GM12874 (cell line): ENCODE measurements around the gene COMMD4.

Experiments
- TF ChIP-seq, protein P1 (sequence below): IDR thresholded peaks from 2 replicates; pipeline ENCODE4 v1.5.1; 2011; ENCODE audit warnings: low read depth, mild to moderate bottlenecking, control low read depth, low read length, moderate library complexity; ENCODE audit not compliant: insufficient read depth

COMMD4 gene

DNA sequence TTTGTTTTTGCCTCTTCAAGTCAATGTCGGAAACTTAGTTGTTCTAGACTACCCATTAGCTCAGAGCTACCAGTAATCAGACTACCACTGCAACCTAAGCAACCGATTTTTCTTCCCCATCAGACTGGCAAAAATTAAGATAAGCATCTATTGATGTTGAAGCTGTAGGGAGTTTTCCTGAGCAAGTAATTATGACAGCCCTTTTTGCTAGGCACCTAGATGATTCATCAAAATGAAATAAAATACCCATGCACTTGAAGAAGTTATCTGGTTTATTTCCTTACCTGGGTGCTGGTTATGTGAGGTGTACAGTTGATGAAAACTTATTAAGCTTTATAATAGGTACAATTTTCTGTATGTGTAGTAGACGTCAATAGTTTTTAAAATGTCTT lies 554 bp upstream of the COMMD4 start:
- TF ChIP-seq, protein P1, sequence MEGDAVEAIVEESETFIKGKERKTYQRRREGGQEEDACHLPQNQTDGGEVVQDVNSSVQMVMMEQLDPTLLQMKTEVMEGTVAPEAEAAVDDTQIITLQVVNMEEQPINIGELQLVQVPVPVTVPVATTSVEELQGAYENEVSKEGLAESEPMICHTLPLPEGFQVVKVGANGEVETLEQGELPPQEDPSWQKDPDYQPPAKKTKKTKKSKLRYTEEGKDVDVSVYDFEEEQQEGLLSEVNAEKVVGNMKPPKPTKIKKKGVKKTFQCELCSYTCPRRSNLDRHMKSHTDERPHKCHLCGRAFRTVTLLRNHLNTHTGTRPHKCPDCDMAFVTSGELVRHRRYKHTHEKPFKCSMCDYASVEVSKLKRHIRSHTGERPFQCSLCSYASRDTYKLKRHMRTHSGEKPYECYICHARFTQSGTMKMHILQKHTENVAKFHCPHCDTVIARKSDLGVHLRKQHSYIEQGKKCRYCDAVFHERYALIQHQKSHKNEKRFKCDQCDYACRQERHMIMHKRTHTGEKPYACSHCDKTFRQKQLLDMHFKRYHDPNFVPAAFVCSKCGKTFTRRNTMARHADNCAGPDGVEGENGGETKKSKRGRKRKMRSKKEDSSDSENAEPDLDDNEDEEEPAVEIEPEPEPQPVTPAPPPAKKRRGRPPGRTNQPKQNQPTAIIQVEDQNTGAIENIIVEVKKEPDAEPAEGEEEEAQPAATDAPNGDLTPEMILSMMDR: no peak

DNA sequence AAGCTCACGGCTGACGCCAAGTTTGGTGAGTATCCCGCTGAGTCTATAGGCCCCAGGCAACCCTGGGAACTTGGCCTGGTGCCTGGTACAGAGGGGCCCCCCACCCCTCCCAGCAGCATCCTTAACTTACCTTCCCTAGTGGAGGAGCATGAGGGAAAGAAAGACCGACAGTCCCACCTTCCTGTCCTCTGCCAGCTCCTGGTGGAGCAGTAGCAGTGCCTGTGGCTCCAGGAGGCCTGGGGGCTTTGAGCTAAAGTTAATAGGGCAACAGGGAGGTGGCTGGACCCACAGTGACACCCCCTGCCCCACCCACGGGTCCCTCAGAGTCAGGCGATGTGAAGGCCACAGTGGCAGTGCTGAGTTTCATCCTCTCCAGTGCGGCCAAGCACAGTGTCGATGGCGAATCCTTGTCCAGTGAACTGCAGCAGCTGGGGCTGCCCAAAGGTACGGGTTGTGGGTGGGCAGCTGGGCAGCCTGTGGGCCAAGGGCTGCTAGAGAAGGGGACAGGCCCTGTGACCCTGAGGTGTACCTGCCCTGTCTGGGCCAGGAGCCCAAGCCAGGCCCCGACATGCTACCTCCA lies 2.9 kb downstream of the COMMD4 start:
- TF ChIP-seq, protein P1: no peak

DNA sequence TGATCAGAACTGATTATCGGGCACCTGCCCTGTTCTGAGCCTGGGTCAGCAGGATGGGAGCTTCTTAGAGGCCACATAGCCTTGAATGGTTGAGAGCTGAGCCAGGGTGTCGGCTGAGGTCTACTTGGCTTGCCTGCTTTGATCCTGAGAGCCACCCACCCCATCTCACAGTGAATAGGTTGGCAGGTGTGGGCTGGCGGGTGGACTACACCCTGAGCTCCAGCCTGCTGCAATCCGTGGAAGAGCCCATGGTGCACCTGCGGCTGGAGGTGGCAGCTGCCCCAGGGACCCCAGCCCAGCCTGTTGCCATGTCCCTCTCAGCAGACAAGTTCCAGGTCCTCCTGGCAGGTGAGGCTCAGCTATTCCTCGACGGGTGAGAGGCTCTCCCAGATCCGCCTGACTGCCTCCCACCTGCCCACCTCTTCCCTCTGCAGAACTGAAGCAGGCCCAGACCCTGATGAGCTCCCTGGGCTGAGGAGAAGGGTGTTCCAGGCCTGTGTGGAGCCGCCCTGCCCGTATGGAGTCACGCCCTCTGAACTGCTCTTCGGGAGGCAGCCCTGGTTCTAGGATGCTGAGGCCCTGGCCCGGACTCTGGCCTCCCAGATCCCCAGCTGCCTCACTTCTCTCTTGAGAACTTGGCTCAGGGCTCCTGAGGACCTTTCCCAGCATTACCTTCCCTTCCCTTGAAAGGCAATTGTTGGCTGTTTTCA lies 3.8 kb downstream of the COMMD4 start:
- TF ChIP-seq, protein P1: no peak

DNA sequence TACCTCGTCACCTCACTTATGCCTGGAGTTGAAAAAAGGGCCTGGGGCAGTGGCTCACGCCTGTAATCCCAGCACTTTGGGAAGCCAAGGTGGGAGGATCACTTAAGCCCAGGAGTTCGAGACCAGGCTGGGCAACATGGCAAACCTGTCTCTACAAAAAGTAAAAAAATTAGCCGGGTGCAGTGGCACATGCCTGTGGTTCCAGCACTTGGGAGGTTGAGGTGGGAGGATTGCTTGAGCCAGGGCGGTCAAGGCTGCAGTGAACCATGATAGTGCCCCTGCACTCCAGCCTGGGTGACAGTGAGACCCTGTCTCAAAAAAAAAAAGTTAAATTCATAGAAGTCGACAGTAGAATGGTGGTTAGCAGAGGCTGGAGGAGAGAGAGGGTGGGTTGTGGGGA lies 6.4 kb downstream of the COMMD4 start:
- TF ChIP-seq, protein P1: no peak

DNA sequence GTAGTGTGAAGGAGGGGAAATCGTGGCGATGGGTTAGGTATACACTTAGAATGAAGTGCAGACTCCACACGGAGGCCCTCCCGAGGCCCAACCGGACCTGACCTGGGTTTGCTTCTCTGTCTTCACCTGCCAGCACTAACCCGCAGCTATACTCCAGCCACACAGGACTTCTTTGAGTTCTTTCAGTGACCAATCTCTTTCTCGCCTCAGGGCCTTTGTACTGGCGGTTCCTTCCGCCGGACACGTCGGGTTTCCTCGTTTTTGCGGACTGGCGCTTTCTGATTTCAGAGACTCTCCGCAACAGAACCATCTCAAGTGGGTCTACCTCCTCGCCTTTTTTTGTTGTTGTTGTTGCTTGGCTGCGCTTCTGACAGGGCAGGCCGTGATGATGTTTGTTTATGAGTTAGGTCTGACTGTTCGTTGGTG lies 10.9 kb downstream of the COMMD4 start, which contains the start of gene NEIL1:
Gene NEIL1 (plus strand): TSS at position 244 of the 426 bp plus-strand sequence. CDS start 1,867 bp downstream, outside the sequence.
- TF ChIP-seq, protein P1: no peak

DNA sequence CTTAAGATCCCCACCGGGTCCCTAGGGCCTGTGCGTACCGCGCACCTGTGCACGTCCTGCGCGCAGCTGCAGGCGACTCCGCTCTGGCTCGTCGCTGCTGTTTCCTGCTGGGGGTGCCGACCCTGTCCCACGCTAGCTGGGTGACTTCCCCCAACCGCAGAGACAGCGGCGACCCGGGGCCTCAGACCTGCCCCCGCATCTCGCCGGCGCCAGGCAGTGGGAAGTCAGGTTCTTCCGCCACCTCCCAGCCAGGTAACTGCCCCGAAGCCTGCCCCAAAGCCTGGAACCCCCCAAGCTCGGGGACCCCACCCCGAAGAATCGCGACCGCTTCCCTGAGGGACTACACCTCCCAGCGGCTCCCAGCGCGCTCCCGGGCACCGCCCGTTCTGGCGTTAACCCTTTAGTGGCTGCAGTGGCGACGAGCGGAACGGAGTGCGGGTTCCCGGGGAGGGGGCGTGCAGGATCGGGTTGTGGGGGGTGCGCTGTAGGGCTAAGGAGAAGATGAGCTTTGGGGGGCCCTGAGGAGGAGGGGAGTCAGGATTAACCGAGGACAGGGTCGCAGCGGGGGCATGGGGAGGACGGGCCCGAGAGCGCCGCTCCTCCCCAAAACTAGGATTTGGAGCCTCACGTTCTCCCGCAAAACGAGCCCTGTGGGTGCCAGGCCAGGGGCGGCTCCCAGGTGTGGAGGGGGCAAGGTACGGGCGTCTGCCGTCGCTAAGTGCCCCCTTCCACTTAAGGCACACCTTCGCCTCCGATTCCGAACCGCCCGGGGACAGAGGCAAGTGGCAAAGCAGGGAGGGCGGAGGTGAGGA lies 11.6 kb downstream of the COMMD4 start:
- TF ChIP-seq, protein P1: no peak

DNA sequence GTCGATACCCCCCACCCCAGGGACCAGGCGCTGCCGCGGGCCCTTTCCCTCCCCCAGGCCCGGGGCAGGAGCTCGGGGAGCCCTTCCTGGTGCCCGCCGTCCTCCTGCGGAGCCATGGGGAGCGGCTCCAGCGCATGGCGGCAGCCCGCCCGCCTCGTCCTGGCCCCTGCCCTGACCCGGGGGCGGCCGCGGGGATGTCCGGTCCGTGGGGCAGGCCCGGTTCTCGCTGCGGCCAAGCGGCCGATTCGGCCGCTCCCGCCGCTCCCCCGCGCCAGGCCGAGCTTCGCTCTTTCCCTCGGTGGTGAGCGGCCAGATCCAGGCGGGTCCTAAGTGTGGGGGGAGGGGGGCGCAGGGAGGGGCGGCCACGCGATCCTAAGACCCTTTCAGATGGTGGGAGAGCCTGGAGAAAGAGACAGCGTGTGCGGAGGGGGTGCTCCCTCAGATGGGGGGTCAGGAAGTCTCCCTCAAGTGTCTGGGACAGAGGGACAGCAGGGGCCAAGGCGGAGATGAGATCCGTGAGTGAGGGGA lies 12.2 kb downstream of the COMMD4 start:
- TF ChIP-seq, protein P1: no peak
